ENCODE measurements around the gene HORMAD2.
"Not testable (repeated sequence)": the region's sequence is repeated elsewhere in the genome, so short reads cannot be mapped to it uniquely, and the experiment has no call there.

HORMAD2 gene

GRCh38 chr22:30056015-30056414 lies 24.2 kb upstream of the HORMAD2 start:
- no peak for DNase-seq (ENCODE audit: low read depth, low spot score)

DNA sequence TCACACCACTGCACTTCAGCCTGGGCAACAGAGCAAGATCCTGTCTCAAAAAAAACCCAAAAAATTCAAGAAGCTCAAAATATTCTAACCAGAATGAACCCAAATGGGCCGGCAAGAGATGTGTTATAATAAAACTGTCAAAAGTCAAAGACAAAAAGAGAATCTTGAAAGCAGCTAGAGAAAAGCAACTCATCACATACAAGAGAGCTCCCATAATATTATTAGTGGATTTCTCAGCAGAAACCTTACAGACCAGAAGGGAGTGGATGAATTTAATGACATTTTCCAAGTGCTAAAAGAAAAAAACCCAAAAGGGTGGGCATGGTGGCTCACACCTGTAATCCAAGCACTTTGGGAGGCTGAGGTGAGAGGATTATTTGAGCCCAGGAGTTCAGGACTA lies 22.9 kb upstream of the HORMAD2 start:
- no peak for DNase-seq (ENCODE audit: low read depth, low spot score)

- not testable (repeated sequence) for DNase-seq (ENCODE audit: low read depth, low spot score)
These were observed 20.8 kb upstream of the HORMAD2 start for GRCh38 chr22:30059346-30060020.

DNA sequence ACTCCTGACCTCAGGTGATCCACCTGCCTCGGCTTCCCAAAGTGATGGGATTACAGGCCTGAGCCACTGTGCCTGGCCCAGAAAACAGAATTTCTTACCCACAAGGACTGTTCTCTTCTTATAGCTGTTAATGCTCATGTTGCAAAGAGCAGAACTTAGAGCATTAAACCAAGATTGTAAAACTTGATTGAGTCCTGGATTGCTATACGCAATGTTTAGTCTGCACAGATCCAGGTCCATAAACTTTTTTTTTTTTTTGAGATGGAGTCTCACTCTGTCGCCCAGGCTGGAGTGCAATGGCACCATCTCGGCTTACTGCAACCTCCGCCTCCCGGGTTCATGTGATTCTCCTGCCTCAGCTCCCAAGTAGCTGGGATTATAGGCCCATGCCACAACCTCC lies 19.2 kb upstream of the HORMAD2 start:
- not testable (repeated sequence) for DNase-seq (ENCODE audit: low read depth, low spot score)

DNA sequence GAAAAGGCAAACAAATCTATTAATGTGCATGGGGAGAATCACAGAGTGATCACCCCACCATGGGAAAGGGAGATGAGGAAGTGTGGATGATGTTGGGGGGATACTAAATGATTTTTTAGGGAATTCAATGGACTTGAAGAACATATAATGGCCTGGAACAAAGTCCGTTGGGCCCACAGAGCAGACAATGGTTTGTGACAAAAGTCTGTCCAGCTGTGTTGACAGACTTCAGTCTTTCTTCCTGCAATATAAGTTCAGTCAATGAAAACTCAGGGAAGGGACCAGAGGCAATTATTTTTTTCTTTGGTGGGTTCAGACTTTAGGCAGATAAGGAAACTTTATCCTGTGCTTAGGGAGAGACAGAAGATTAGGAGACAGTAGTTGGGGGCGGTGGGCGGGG lies 18.0 kb upstream of the HORMAD2 start:
- no peak for DNase-seq (ENCODE audit: low read depth, low spot score)

GRCh38 chr22:30062950-30063349 lies 17.3 kb upstream of the HORMAD2 start:
- no peak for DNase-seq (ENCODE audit: low read depth, low spot score)

GRCh38 chr22:30064172-30064571 lies 16.1 kb upstream of the HORMAD2 start:
- no peak for DNase-seq (ENCODE audit: low read depth, low spot score)

GRCh38 chr22:30073743-30074142 lies 6.5 kb upstream of the HORMAD2 start:
- no peak for DNase-seq (ENCODE audit: low read depth, low spot score)

DNA sequence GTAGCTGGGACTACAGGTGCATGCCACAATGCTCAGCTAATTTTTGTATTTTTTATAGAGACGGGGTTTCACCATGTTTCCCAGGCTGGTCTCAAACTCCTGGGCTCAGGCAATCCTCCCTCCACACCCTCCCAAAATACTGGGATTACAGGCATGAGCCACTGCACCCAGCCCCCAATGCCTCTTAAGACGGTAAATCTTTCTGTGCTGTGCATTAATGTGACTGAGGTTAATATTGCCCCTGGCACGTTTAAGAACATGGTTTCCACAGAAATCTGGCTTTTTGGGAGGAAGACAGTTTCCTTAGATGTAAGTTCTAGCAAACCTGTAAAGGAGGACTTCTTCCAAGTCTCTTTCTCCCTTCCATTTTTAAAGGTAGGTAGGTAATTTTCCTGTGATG lies 6.1 kb upstream of the HORMAD2 start:
- DNase-seq (ENCODE audit: low read depth, low spot score) = no peak

DNA sequence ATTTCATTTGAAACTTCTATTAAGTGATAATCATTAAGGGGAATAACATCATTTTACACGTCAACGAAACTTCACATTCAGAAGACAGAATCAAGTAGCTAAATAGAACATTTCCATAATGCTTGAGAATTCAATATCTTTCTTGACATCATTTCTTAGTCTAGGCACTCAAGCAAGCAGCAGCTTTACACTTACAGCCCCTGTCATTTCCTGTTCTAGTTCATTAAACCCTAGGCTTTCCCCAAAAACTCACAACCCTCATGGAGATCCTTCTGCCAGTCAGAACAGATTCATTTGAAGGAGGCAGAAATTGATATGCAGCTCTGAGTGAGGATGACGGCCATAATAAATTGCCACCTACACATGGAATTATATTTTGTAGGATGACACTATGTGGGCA lies 5.3 kb upstream of the HORMAD2 start:
- no peak for DNase-seq (ENCODE audit: low read depth, low spot score)

DNA sequence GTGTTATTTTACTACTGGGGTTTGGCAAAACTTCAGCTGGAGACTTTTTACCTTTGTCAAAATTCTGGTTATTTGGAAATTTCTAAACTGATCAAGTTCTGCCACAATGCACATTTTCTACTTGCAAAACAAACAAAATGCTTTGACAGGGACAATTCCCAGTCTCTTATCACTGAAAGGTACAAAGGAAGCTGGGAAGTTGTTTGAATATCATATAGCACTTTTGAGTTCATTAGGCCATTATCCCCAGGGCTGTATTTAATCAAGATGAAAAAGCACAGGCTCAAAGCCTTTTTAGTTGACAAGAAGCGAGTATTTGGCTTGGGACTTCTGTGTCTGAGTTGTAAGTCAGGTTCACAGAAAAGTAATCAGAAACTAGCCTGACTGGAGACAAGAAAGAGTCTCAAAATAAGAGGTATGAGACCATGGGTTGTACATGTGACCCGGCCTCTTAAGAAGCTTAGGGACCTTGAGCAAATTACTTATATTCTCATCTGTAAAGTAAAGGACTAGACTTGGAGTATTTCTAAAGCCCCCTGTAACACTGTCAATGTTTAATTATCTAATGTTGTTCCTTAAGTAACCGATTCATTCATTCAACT lies 2.9 kb upstream of the HORMAD2 start:
- DNase-seq (ENCODE audit: low read depth, low spot score) = no peak

DNA sequence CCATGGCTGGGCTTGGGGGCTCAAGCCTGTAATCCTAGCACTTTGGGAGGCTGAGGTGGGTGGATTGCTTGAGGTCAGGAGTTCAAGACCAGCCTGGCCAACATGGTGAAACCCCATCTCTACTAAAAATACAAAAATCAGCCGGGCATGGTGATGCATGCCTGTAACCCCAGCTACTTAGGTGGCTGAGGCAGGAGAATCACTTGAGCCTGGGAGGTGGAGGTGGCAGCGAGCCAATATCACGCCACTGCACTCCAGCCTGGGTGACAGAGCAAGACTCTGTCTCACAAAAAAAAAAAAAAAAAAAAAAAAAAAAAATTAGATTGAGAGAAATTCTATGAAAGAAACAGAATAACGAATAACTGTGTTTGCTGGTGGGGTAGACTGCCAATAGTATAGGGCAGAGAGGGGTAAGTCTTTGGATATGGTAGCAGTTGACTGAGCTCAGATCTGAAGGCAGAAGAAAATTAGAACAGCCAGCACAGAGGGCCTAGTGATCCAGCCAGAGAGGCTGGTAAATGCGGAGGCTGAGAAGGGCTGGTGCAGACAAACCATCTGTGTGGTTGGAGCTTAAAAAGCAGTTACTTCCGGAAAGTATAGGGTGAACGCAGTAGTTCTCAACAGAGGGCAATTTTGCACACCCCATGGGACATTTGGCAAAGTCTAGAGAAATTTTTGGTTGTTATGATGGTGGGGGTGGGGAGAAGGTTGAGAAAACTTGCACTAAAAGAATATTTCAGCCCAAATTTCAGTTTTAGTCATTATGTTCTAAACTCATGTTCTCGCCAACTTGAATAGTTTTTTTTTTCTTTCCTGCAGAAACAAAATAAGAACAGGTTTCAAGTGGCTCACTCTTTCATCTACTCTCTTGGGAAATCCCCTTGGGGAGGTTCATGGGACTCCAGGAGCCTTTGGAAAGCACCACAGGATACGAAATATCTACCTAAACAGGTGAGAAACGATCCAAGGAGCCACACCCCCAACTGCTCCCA lies 1.6 kb upstream of the HORMAD2 start:
- no peak for DNase-seq (ENCODE audit: low read depth, low spot score)

GRCh38 chr22:30080805-30081204 lies 541 bp downstream of the HORMAD2 start:
- no peak for DNase-seq (ENCODE audit: low read depth, low spot score)

DNA sequence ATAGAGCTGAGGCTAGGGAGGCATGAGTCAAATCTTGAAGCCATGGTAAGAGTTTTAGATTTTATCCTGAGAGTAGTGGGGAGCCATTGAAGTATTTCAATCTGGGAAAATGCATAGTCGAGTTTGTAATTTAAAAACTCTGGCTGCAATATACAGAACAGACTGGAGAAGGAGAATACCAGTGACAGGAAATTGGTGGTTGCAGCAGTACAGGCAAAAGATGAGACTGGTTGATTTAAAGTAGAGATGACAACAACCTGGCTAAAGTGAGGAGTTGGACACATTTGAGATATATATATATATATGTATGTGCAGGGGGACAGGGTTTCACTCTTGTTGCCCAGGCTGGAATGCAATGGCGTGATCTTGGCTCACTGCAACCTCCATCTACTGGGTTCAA lies 6.2 kb downstream of the HORMAD2 start:
- DNase-seq (ENCODE audit: low read depth, low spot score) = no peak

DNA sequence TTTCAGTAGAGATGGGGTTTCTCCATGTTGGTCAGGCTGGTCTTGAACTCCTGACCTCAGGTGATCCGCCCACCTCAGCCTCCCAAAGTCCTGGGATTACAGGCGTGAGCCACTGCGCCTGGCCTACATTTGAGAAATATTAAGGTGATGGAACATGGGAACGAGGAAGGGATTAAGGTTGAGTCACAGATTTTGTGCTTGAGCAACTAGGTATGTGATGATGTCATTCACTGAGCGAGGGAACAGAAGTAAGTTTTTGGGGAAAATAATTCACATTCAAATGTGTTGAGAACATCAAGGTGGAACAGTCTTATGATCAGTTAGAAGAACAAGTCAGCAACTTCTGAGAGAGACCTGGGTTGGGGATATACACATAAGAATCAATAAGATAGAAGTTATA lies 6.8 kb downstream of the HORMAD2 start:
- DNase-seq (ENCODE audit: low read depth, low spot score) = not testable (repeated sequence)

GRCh38 chr22:30087611-30088010 lies 7.3 kb downstream of the HORMAD2 start:
- DNase-seq (ENCODE audit: low read depth, low spot score) = no peak

GRCh38 chr22:30088468-30088867 lies 8.2 kb downstream of the HORMAD2 start:
- DNase-seq (ENCODE audit: low read depth, low spot score) = no peak

DNA sequence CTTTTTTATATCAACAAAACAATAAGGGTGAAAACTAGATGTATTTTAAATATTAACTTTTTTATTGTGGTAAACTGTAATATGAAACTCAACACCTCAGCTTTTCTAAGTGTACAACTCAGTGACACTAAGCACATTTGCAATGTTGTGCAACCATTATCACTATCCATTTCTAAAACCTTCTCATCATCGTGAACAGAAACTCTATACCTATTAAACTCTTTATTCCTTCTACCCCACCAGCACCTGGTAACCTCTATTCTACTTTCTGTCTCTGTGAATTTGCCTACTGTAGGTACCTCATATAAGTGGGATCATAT lies 9.4 kb downstream of the HORMAD2 start:
- no peak for DNase-seq (ENCODE audit: low read depth, low spot score)

DNA sequence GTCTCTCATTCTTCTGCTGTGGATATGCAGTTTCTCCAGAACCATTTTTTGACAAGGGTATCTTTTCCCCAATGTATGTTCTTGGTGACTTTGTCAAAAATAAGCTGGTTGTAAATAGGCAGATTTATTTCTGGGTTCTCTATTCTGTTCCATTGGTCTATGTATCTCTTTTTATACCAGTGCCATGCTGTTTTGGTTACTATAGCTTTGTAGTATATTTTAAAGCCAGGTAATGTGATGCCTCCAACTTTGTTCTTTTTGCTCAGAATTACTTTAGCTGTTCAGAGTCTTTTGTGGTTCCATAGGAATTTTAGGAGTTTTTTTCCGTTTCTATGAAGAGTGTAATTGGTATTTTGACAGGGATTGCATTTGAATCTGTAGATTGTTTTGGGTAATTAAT lies 12.4 kb downstream of the HORMAD2 start:
- DNase-seq (ENCODE audit: low read depth, low spot score) = no peak

DNA sequence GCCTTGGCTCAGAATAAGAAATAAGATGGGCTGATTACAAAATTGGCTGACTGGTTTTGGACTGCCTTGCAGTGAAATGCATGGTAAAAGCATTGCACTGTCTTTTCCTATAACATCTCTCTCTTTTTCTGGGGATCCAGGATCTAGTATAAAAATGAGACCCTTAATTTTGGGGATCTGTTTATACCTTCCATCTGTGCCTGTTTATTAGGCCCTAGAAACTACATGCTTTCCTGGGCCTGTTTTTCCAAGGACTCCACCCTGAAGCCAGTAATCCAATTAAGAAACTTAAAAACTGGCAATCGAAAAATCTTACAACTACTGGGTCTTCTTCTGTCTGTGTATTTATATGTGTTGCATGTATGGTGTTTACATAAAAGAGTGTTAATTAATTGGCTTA lies 14.5 kb downstream of the HORMAD2 start:
- no peak for DNase-seq (ENCODE audit: low read depth, low spot score)

- no peak for DNase-seq (ENCODE audit: low read depth, low spot score)
These were observed 17.6 kb downstream of the HORMAD2 start for GRCh38 chr22:30097861-30098260.

- not testable (repeated sequence) for DNase-seq (ENCODE audit: low read depth, low spot score)
These were observed 20.5 kb downstream of the HORMAD2 start for GRCh38 chr22:30100770-30101169.

All from ELF-1 (cell line).